Forelimb muscle (tissue), 1 donor: ENCODE data around the gene ANXA5. TPM values are rescaled to one million over a fixed set of nuclear protein-coding genes. Genes with fewer than 3 reads are reported as not detected.
"Not testable (repeated sequence)": the region's sequence is repeated elsewhere in the genome, so short reads cannot be mapped to it uniquely, and the experiment has no call there.

Source experiments
- DNase-seq: peaks from one replicate; pipeline ENCODE4 v3.0.0-alpha.2; 2013; ENCODE audit warnings: low read depth
- polyA plus RNA-seq: library from polyadenylated mRNA; unstranded; fragments of 120-200 nt; gene quantifications from one replicate; pipeline ENCODE4 v1.2.1, GENCODE V29; 2013; ENCODE audit not compliant: insufficient read length

Gene ANXA5
- polyA plus RNA-seq = 258 TPM

DNA sequence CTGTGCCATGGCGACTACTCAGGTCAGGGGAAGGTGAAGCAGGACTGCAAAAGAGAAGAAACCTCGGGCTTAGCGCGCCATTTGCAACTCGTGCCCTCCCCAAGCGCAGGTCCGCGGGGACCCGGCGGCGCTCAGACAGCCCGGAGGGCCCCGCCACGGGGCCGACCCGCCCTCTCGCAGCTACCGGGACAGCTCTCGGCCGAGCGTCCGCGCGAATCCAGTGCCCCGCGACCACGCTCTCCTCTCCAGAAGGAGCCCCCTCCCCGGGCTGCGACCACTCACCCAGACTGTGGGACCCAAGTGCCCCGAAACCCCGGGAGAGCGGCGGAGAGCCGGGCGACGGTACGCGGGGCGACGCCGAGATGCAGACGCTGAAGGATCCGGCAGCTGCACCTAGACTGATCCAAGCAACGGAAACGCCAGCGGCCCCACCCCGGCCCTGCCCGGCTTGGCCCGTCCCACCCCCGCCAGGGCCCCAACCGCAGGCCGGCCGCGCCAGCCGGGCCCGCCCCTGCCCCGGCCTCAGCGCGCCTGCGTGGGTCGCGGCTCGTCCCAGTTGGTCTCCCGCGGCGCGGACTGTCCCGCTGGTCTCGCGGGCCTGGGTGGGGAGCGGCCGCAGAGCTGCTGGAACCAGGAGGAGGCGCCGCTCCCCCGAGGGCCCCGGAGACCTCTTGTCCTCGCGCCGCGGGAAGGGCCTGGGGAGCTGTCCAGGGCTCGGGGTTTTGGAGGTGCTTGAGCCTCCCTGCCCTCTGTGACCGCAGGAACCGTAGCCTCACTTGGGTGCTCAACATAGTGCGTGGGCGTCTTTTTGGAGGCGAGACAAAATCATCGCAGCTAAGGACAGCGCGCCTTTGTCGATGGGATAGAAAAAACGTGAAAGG, at the start of gene ANXA5:
Gene ANXA5, minus strand, starts transcription at position 400 of the 881 bp plus-strand sequence. Its CDS starts 391 bp downstream, at position 9.
- no peak for DNase-seq

DNA sequence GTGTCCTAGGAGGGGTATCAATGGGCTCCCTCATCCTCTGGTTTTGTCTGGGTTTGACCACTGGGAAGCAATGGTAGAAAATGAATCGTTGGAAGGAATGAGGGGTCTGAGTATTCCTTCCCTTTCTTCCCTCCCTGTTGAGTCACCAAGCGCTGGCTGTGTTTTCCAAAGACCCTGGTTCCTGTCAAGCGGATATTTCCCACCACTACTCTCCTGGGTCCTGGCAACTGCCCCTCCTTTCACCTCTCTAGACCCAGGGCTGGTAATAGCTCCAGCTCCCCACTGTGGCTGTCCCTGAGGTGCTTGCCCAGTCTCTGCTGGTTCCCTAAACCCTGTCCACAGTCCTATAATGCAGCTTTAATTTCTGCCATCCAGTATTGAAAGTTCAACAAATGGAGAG, 46.0 kb upstream of the ANXA5 start:
- no peak for DNase-seq

DNA sequence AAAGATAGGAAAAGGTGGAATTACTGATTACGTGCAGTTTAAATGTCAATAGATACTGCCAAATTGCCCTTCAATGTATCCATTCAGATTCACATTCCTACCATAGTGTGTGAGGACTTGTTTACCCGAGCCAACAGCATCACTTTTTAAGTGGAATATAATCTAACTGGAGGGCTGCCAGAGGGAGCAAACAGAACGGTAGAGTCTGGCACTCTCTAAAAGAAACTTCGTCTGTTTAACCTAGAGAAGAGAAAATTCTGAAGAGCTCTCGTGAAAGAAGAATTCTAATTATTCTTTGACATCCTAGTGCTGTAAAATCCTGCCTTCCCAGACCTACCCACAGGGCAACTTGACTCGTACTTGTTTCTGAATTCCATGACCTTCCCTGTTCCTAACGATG, 45.0 kb upstream of the ANXA5 start:
- DNase-seq = no peak

DNA sequence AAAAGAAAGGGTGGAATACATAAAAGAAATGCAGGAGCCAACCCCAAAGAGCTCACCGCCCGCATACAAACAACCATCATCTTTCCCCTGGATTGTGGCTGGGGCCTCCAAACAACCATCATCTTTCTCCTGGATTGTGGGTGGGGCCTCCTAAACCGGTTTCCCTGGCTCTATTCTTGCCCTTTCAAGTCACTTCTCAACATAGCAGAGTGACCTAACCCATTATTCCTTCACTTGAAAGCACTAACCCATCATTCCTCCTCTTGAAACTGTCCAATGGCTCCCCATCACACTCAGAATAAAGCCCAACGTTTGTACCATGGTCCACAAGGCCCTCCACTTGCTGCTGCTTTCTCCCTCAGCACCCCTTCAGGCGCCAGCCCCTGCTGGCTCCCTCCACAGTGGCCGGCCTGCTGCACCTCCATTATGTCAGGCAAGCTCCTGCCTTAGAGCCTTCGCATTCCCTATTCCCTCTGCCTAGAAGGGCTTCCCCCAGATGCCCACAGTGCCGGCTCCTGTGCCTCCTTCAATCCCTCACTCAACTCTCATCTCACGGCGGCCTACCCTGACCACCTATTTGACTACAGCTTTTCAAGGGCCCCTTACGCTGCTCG, 44.1 kb upstream of the ANXA5 start:
- DNase-seq = no peak

DNA sequence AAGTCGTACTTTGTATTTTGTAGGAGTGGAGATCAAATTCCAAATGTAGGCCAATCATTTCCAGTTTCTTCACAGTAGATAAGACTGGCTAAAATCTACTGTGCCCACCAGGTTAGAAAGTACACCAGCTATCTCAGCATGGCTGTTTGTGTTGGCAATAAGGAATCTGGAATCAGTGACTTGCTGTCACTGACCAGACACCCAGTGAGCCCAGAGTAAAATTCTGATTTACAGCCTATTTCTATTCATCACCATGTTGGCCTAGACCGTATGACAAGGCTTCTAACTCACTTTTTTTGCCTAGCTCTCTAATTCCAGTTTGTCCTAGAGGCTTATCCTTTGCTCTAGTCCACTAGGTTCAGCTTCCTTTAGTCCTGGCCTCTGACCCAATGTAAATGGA, 42.8 kb upstream of the ANXA5 start:
- no peak for DNase-seq

DNA sequence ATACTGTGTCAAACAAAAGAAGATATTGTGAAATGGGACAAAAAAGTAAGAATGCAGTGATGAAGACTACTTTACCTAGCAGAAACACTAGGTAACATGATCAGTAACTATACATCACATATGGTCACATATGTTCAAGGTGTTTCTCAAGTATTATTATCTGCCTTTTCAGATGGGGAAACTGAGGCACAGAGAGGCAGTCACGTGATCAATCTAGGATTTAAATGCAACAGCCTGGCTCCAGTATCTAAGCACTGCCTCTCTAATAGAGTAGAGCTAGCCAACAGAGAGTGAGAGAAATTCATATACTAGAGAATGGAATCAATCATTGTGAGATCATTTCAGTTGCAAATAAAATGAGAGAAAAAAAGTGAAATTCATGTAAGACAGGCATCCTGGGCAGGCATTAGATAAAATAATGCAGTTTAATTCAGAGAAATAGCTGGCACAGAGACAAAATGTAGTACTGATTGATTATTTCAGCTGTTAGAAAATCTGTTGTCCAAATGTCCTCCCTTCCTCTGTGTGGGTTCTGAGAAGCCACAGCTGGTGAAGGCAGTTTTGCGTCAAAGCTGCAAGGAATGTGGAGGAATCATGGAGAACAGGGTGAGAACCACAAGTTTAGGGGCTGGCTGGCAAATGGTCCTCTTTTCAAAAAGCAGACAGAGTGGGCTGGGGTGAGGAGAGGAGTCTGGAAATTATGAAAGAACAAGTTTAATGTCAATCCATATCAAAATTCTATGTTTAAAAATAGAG, 42.2 kb upstream of the ANXA5 start:
- DNase-seq = no peak

DNA sequence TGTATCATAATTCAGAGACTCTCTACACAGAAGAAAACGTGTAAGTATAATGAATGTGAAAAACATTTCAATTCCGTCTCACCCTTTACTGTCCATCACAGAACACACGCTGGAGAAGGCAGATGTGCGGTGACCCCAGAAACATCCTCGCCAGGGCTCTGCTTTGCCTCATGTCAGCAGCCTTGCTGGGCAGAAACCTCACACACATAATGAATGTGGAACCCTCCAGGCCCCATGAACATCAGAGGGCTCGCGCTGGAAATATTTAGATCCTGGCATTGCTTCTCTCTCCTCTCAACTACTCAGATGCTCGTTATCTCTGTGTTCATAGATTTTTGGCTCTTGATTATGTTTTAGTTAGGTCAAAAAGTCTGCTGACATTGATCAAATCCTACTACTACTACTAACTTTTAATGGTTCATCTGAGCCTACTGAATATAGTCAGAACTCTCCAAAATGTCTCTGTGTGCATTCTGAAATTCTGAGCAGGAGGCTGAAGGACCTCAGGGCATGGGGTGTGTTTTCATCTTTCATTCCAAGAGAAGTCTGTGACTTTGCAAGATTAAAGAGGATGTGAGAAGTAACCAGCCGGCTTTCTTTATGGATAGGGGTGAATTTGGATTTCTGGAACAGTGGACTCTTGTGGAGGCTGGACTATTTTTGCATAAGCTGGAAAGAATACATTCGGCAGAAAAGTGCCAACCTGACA, 41.2 kb upstream of the ANXA5 start:
- DNase-seq = no peak

DNA sequence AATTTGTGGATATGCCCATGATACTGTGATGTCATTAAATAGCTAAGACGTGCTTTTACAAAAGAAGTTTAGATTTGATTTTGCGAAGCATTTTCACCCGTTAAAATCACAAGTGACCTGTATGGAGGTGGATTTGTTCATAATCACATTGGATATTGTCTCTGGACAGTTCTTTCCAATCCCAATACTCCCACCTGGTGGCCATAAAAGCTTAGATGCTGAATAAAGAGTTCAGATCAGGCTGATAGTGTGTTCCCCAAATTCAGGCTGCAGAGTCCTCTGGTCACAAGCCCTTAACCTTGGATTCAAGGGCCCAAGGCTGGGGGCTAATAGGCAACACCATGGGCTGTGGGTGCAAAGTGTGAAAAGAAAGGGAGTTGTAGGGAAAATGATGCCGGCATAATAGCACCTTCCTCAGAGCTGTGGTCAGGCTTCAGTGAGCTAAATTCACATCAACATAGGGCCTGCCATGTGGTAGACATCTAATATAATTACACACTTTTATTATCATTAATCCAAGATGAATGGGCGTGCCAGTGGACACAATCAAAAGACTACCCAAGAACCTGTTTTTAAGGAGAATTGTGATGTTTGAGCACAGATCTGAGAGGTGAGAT, 40.1 kb upstream of the ANXA5 start:
- no peak for DNase-seq

DNA sequence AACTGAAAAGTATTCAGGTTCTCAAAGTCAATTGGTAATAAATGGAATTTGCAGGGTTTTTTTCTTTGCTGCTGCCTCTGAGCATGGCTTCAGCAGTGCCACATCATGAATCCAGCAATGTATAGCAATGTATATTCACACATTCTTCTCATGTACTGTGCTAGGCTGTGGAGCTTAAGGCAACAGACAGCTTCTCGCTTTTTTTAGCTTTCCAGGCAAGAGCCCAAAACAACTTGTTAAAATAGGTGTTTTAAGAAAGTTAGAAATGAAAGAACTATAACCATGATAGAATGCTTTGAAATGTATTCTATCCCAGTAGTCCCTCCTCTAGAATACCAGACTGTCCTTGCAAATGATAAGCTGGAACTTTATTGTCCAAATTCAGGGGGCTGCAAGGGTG, 37.8 kb upstream of the ANXA5 start:
- DNase-seq = no peak

DNA sequence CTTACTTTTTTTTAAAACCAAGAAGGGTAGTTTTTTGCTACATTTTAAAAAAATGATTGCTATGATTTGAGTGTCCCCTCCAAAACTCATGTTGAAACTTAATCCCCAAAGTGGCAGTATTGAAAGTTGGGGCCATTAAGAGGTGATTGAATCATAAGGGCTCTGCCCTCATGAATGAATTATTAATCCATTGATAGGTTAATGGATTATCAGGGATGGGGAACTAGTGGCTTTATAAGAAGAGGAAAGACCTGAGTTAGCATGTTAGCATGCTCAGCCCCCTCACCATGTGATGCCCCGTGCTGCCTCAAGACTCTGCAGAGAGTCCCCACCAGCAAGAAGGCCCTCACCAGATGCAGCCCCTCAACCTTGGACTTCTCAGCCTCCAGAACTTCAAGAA, 37.2 kb upstream of the ANXA5 start:
- DNase-seq = no peak

DNA sequence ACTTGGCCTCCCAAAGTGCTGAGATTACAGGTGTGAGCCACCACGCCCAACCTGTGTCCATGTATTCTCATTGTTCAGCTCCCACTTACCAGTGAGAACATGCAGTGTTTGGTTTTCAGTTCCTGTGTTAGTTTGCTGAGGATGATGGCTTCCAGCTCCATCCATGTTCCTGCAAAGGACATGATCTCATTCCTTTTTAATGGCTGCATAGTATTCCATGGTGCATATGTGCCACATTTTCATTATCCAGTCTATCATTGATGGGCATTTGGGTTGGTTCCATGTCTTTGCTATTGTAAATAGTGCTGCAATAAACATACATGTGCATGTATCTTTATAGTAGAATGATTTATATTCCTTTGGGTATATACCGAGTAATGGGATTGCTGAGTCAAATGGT, 33.0 kb upstream of the ANXA5 start:
- not testable (repeated sequence) for DNase-seq

DNA sequence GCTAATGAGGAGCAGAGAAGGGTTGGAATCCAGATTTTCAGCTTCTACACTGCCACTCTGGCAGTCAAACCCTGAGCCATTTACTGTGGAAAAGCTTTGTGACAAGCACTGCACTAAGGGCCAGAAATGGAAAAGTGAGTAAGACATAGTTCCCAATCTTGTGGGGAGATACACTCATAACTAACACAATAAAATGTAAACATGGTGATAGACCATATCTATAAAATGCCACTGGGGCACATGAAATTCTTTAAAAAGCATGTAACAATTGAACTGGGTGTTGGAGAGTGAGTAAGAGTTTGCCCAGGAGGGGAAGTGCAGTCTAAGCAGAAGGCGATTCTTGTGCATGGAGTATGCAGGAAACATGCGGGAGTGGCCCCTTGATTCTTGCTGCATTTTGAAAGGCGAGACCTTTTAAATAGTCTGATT, 32.0 kb upstream of the ANXA5 start:
- DNase-seq = no peak

DNA sequence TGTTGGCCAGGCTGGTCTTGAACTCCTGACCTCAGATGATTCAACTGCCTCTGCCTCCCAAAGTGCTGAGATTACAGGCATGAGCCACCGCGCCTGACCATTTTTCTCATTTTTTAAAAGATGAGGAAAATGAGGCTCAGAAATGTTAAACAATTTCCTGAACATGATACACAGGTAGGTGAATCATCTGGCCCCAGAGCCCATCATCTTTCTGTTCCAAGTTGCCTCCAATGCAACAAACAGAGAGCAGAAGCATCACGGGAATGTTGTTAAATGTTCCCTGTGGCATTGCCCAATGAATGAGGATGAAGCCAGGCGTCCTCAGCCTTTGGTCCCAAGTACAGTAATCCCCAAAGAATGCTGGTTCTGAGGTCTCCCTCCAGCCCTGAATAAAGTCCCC, 31.3 kb upstream of the ANXA5 start:
- DNase-seq = no peak

DNA sequence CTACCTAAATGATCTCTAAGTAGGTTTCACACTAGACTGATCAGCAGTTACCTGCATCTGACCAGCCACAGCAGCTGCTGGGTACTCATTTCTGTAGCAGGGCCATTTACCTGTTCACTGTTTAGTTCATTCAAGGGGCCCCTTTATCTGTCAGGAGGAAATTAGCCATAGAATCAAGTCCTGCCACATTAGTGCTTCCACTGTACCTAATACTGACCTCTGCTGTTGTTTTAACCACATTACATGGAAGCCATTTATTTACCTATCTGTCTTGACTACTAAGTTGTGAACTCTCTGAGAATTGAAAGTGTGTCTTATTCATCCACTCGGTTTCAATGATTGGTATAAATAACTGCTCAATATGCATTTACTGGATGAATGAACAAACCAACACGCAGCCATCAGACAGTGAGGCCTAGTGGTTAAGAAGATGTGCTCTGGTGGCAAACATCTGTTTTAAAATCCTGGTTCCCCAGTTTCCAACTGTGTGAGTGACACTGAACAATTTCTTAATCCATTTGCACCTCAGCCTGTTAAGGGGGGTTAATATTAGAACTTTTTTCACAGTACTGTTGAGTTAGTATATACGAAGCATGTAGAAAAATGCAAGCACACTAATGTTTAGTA, 30.0 kb upstream of the ANXA5 start:
- DNase-seq = no peak

DNA sequence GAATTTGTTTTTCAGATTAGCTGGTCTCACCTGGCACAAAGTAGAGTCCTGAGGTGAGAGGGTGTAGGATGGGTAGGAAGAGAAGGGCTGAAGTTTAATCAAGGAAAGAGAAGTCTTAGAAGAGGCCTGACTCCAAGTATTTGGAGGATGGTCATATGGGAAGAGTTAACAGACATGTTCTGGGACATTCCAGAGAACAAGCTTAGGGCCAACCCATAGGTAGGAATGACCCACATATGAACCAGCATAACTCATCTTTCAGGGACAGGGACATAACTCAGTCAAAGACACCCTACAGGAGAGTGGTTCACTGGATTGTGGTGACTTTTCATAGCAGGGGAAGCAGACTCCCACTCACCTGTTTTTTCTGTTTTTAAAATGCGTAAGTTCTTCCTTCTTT, 27.9 kb upstream of the ANXA5 start:
- no peak for DNase-seq

DNA sequence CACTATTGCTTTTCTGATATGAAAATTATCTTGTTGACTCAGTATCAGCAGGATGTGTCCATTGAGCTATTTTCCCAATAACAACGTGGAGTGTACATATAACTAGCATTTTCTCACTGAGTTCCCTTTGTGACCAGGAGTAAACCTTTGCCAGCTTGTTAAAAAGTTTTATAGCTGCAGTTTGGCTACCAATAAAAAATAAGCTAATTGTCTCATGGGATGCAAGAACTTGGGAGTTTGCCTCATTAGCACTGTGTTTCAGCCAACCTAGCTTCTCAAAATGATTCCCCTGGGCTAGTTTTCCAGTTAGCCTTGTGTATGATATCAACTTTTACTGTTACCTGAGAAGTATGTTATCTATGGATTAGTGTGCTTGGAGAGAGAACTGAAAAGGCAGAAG, 24.9 kb upstream of the ANXA5 start:
- no peak for DNase-seq

DNA sequence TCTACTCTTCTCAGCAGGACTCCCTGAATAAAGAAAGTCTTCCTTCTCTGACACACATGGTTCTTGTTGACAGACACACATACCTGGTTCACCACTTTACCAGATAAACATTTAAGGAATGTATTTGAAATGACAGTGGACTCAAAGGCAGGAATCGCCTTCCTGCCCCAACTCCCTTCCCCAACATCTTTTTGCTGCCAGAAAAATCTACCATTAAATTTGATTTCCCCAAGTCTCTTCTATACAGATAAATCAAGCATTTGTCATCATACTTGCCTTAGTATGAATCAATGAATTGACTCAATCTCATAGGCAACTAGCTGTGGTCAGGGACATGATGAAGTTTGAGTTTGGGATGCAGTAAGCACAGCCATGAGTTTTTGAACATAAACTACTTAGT, 23.3 kb upstream of the ANXA5 start:
- DNase-seq = no peak

DNA sequence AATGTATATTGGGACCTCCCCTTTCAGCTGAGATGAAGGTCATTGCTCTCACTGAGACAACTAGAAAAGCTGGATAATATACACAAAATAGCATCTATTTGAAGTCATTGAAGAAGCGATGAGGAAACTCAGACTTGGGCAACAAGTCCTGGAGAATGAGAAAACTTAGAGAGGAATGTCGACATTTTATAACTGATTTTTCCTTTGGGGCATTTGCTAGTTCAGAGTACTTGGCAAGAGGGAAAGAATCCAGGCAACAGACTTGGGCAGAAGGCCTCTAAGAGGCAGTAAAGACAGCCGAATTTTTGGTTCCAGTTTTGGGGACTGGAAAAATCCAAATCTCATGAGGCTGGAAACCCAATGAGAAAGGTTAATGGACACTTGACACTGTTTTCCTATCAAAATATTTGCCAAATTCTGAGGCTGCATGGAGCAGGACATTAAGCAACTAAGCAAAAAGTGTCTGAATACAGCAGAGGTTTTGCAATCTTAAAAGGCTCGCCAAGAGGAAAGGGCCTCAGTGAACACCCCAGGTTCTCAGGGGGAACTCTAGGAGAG, 21.0 kb upstream of the ANXA5 start:
- DNase-seq = no peak

DNA sequence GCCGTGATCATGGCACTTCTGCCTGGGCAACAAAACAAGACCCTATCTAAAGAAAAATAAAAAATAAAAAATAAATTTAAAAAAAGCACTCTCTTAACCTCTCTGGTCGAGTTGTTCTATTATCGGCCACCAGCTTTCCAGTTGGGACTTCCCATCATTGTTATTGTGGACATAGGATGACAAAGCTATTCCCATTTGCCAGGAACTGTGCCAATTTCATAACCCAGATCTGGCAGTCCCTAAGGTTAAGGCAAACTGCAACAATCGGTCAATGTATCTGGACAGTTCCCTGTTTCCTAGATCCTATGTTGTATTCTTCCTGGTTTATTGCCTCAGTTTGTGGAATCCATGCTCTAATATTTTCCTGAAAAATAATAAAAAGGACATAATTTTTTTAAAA, 17.8 kb upstream of the ANXA5 start:
- no peak for DNase-seq

DNA sequence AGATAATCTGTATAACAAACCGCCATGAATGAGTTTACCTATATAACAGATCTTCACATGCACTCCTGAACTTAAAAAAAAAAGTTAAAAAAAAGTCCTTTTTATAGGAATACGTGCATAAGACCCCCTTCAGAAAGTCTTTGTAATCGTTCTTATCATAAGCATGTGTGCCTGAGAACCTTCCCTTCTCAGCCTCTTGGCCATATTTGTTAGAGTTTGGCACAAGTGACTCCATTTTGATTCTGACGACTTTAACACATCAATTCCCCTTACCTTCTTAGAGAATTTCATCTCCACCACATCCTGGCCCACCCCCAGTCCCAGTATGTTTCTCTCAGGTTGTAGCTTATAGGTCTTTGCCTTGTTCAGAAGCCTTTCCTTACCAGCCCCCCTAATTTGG, 16.0 kb upstream of the ANXA5 start:
- no peak for DNase-seq
